A549 treated with dexamethasone at 1 μM for 4 hours (cell line): Measurements from ENCODE around the gene RADIL. TPM values are rescaled to one million over a fixed set of nuclear protein-coding genes. Genes with fewer than 3 reads are reported as not detected.

Experiments
- total RNA-seq: library from RNA; stranded (reverse); fragments of 200-300 nt; extraction: Qiagen RNA extraction; gene quantifications from 5 replicates; pipeline ENCODE4 v1.2.3, GENCODE V29; 2022

Gene RADIL
- total RNA-seq: 1.2 to 1.9 TPM (median 1.7 TPM) in 5 replicates

DNA sequence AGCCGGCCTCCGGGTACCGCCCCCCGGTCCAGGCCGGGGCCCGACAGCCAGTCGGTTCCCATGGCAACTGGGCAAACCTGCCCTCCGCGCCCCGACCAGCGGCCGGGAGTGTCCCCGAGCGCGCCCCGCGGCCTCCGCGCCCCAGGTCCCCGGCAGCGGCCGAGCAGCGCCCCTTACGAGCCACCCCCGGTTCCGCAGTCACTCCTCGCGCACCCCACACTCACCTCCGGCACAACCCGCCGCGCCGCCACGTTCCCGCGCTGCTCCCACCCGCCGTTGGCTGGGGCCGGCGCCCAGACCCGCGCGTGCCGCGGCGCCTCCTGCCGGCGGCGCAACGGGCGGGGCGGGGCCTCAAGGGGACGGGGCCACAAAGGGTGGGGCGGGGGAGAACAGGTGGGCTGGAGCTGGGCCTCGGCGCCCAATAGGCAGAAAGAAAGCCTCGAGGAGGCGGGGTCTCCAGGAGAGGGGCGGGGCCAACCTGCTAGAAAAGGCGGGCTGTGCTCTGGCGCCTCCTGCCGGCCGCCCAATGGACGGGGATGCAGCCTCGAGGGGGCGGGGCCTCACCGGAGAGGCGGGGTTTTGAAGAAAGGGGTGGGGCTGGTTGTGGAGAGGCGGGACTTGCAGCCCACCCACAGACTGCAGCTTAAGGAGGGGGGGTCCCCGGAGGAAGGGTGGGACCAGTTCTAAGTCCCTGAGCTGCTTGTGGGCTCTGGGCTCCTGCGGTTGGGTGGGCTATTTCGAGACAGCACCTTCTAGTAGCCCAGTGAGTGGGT lies at the start of gene RADIL:
RADIL (minus strand) TSS at position 345 of the 773 bp plus-strand sequence. CDS start 5,577 bp downstream, outside the sequence.

DNA sequence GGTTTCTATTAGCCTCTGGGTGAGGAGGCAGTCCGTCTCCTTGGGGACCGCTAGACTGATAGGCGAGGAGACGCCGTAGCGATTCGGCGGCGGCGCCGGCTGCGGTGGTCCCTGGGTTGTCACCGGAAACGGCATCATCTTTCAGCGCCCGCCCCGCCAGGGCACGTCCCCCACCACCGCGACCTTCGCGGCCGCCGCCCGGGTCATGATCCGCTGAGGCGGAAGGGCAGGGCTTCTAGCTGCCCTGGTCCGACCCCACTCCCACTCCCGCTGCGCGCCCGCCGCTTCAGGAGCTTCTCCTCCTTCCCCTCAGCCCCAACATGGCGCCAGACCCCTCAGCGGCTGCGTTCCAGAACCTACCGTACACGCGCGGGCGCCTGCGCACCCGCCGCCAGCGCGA lies 21.8 kb downstream of the RADIL start, which contains the start of gene PAPOLB:
PAPOLB (minus strand) TSS at position 358 of the 400 bp plus-strand sequence; CDS start at position 138, 220 bp downstream.

DNA sequence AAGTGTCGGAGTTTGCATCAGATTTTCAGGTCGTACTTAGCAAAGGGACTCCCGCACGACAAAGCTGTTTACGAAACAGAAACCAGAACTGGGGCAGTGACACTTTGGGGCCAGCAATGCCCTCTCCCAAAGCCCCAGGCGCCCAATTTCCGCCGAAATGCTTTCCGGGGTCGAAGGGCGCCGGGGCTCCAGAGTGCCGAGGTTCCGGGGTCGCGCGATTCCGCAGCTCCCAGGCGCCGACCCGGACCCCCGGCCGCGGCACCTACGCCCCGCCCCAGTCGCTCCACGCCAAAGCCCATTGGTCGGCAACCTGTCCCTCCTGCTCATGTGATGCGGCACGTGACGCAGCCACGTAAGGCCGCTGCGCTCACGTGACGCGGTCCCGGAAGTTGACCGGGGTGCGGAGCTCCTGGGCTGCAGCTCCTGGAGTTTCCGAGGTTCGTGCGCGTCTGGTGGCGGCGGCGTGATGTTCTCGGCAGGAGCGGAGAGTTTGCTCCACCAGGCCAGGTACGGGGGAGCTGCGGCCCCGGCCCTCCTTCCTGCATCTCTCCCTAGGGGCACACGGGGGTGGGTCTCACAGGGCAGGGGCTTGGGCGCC lies 108.2 kb downstream of the RADIL start, which contains the start of gene AP5Z1:
AP5Z1 (plus strand) TSS at position 374 of the 598 bp plus-strand sequence; CDS start at position 467, 93 bp downstream.

Other genes starting within 250 kb of the RADIL start
- gene FOXK1, start 201.4 kb downstream of the RADIL start, total RNA-seq: 9.3 to 15.9 TPM (median 14.4 TPM) in 5 replicates
- 15.0 to 34.2 TPM (median 27.6 TPM) in 5 replicates for gene AP5Z1, start 108.1 kb downstream of the RADIL start, total RNA-seq
- gene PAPOLB, start 21.7 kb downstream of the RADIL start, total RNA-seq: not detected in 5 replicates
- not detected in 5 replicates for gene MMD2, start 75.5 kb upstream of the RADIL start, total RNA-seq
- 5.7 to 7.8 TPM (median 6.5 TPM) in 5 replicates for gene RBAK, start 162.1 kb upstream of the RADIL start, total RNA-seq